Activated CD4-positive, CD25-positive, alpha-beta regulatory T cell treated with anti-CD3 and anti-CD28 coated beads, Interleukin-2, amount 50 U/mL, for 72 hours (primary cell): ENCODE results near the gene NCAPG2.
A peak's percentile ranks its signal among the peaks of the same experiment; 100 is the strongest.
"Not testable (repeated sequence)": the region's sequence is repeated elsewhere in the genome, so short reads cannot be mapped to it uniquely, and the experiment has no call there.

Source experiments
- DNase-seq: peaks from one replicate; pipeline ENCODE4 v3.0.0; 2021

NCAPG2 gene

DNA sequence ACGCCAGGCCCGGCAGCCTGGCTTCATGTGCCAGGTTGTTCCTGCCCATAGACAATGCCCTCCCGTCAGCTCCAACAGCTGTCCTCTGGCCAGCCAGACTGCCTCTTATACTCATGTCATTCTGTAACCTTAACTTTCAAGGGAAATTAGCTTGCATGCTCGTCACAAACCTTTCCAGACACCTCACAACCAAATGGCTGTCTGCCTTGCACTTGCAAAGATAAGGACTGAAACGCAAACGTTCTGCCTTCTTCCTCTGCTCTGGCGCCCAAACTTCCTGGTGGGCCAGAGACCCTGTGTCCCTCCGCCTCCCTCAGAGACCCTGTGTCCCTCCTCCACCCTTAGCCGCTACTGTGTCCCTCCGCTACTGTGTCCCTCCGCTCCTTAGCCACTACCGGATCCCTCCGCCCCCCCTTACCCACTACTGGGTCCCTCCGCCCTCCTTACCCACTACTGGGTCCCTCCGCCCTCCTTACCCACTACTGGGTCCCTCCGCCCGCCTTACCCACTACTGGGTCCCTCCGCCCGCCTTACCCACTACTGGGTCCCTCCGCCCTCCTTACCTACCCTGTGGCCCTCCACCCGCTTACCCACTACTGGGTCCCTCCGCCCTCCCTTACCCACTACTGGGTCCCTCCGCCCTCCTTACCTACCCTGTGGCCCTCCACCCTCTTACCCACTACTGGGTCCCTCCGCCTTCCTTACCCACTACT is 37.5 kb downstream of the NCAPG2 start:
- not testable (repeated sequence) for DNase-seq

DNA sequence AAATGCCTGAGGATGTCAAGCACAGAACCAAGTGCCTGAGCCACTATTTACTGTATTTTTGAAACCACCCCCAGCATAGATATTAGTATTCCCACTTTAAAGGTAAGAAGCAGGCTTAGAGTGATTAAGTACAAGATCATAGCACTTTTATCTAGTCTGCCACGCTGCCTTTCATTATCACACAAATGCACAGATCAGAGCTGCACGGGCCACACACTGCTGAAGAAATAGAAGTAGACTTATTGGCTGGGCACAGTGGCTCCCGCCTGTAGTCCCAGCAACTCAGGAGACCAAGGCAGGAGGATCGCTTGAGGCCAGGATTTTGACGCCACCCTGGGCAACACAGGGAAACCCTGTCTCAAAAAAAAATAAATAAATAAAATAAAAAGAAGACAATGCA is 38.2 kb downstream of the NCAPG2 start:
- no peak for DNase-seq

DNA sequence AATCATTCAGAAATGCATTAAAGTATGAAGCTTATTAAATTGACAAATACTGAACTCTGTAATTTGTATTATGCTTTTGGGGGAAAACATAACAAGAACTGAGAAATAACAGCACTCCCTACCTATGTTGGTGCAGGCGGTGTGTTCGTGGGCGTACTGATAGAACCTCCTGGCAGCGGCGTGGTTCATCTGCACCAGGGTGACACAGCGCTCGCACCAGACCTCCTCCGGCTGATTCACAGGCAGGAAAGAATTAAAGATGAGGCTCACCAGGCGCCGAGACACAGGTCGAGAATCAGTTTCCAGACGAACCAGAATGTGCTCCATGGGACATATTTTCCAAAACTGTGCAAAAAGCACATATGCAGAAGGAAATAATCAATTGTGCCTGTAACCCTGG is 40.2 kb downstream of the NCAPG2 start:
- DNase-seq, result no peak

DNA sequence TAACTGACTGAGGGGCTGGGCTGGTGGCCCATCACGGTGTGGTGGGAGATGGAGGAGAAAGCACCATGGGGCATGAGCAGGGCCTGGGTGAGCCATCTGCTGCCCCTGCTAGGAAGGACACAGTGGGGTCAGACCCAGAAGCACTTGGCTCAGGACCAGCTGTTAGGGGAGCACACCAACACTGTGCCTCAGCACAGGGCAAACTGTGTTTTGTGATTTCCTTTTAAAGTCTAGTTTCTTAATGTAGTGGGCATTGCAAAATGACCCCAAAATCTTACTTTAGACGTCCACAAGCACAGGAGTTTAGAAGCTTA is 41.2 kb downstream of the NCAPG2 start:
- DNase-seq, result no peak

DNA sequence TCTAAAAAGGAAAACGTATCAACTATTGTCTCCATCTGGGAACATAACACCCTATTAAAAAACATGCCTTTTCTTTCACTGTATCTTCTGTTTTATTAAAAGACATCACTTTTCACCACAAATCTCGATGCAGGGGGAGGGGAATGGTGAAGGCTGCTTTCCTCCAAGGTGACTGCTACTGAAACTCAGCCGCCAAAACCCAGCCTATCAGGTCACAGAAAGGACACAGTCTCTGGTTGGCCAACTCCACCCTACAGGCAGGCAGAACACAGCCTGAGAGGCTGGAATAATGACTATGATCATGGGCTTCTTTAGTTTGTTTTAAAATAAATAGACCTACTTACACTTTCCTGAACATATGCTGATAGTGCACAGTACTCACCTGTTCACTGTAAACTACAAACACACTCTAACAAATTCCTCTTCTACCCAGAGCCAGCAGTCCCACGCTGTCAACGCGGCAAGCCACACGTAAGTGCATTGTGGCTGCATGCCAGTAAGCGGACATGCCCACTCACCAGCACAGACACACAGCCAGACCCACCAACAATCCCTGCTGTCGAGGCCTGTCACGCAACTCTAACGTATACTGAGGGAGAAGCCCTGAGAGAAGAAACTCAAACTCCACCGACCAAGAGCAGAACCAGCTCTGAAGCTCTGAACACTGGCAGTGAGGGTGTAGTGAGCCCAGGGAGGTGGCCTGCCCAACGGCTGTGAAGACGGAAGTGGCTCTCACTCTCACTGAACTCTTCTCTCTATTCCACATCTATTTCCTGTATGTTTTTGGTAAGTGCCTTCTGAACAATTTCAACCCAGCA is 41.8 kb downstream of the NCAPG2 start:
- DNase-seq, result no peak

DNA sequence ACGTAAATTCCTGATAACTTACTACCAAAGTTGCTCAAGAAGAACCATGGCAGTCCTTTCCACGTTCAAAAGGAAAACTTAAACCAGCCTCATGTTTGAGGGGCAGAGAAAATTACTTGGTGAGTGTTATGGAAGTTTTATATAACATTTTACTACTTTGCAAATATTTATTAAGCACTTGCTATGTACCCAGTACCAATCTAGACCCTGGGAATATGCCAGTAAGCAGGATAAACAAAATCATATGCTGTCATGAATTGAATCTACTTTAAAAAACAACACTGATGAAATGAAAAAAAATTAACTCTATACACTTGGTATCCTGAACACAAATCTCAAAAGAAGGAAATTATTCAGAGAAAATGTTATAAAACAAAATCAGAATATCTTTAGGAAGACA is 46.1 kb downstream of the NCAPG2 start:
- DNase-seq, result no peak

DNA sequence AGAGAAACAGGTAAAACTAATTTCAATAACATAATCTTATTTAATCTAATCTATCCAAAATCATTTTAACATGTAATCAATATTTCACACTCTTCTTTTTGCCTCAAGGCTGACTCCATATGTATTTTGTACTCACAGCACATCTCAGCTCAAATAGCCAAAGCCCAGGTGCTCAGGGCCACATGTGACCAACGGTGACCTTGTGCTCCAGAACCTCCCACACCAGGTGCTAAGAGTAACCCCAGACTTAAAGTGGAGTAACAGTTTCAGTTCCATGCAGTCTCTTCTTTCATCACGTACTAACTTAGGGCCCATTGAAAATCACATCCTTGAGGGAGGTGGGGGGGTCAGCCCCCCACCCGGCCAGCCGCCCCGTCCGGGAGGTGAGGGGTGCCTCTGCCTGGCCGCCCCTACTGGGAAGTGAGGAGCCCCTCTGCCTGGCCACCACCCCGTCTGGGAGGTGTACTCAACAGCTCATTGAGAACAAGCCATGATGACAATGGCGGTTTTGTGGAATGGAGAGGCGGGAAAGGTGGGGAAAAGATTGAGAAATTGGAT is 47.3 kb downstream of the NCAPG2 start:
- no peak for DNase-seq

DNA sequence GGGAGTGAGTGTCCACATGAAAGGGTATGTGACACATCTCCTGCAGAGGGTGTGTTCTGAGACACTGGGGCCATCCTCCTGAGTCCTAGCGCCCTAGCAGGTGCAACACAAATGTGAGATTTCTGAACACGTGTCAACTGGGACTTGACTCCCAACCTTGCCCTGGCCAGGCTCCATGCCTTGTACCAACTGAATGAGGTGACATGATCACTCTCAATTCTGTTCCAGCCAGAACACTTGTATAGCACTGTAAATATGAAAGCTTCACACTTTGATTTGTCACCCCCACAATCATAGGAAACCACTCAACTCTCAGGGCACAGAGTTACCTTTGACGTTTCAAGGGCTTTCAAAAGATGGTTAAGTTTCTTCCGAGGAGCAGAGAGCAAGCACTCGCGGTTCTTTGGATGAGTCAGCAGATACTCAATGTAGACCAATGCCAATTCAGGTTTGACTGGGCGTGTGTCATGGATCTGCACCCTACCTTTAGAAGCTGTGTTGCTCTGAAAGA is 48.6 kb downstream of the NCAPG2 start:
- peak; percentile 42 for DNase-seq

DNA sequence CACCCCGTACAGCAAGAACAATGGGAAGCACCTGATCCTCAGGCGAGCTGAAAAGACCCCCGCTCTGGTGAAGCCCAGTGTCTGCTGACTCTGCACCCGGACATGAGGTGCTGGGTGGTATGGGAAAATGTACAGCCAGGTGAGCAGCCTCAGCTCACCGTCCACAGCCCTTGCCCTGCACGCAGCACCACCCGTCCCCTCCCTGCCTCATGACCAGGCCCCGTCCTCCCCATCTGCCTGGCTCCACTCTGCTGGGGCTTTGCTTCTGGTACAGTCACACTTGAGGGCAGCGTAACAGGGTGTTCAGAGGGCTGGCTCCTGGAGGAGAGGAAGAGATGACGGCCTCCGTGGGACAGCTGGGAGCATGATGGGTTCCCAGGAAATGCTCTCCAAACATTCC is 49.1 kb downstream of the NCAPG2 start:
- no peak for DNase-seq

DNA sequence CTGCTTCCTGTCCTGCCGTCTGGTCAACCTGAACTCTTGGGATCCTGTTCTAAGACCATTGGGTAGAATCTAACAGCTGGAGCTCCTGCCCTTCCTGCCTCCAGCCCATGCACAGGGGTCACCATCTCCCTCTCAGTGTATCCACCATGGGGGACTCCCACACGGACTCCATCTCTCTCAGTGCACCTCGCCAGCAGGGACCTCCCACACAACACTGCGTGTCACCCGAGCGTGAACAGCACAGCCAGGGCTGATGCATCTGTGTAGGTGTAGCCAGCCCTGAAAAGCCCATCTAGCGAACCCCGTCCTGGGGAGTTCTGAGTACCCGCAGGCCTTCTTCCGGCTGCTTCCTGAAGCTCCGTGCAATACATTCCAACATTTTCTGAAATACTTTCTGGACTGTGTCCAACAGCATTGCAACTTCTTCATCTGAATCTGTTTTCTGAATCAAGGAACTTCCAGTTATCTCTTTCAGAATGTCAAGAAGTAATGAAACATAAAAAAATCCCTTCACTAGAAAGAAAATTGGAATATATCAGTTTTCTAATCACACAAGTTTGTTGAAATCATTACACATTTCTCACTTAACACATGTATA is 52.5 kb downstream of the NCAPG2 start:
- no peak for DNase-seq

DNA sequence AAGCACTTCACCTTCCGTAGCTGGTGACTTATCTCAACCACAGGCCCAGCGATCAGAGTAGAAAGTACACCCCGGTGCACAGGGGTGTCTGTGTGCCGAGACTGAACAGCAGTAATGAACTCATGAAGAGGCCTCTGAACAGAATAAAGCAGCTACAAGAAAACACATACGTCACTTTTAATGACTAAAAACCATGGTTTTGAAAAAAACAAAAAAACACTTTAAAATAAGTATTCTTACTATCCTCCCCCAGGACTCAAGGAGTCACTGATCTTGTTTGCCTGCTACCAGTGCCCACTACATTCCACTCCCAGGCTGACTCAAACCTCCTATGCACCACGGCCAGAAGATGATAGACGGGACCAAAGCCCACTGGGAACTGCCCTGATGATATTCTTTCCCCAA is 53.8 kb downstream of the NCAPG2 start:
- no peak for DNase-seq

DNA sequence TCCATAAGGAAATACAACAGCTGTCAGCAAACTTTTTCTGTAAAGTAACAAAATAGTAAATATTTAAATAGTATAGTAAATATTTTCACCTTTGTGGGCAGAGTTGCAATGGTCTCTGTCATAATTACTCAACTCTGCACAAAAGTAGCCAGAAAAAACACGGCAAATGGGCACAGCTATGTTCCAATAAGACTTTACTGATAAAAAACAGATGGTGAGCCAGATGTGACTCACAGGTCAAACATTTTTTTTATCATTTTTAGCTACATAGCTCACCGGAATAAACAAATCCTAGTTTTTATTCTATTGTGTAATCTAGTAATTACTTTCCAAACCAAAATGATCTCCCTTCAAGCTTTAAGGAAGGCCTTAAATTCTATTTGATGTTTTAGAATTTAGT is 55.3 kb downstream of the NCAPG2 start:
- no peak for DNase-seq

DNA sequence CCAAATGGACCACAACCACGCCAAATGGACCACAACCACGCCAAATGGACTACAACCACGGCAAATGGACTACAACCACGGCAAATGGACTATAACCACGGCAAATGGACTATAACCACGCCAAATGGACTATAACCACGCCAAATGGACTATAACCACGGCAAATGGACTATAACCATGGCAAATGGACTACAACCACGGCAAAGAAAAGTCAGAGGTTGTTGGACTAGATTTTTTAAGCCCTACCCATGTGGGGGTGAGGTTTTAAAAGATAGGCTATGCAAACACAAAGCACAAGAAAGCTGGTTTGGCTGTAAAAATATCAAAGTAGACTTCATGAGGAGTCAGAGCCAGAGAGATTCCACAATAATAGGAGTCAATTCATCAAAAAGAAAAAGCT is 55.8 kb downstream of the NCAPG2 start:
- no peak for DNase-seq

DNA sequence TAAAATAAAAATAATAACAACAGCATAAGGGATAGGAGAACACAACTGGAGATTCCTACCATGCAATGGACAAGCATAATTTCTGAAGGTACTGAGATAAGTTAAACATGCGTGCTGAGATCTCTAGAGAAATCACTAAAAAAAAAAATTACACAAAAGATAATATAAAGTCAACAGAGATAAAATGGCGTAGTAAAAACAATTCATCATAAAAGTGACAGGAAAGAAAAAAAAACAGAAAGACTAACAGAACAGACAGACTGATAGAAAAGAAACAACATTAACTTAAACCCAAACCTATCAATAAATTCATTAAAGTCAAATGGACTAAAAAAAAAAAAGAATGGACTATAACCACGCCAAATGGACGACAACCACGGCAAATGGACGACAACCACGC is 56.4 kb downstream of the NCAPG2 start:
- DNase-seq, result no peak

DNA sequence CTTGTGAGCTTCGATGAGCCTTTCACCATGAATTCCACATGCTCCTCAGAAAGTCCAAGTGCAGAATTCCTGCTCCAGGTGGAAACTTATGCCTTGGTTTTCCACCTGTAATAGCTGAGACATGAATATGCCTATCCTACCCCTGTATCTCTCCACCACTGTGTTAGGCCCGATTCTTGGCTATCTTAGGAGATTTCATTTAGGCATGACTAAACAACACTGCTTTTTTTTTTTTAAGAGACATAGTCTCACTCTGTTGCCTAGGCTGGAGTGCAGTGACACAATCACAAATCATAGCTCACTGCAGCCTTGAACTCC is 57.2 kb downstream of the NCAPG2 start:
- DNase-seq, result no peak

DNA sequence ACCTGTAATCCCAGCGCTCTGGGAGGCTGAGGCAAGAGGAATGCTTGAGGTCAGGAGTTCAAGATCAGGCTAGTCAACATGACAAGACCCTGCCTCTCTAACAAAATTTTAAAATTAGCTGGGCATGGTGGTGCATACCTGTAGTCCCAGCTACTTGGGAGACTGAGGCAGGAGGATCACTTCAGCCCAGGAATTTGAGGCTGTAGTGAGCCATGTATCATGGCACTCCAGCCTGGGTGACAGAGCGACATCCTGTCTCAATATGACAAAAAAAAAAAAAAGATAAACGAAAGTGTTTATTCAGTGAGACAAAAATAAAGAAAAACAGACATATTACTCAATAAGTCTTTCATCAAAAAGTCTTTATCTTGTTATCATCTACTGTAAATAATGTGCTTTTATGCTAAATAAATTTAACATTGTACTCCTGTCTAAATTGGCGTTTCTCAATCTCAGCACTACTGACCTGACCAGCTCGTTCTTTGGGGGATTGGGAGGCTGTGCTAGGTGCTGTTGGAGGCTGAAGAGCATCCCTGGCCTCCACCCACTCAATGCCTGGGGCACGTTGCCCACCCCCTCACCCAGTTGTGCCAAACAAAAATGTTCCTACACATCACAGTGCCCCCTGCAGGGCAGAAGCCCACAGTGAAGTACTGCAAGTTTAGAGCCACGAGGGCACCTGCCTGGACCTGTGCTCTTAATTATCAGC is 57.7 kb downstream of the NCAPG2 start:
- no peak for DNase-seq

DNA sequence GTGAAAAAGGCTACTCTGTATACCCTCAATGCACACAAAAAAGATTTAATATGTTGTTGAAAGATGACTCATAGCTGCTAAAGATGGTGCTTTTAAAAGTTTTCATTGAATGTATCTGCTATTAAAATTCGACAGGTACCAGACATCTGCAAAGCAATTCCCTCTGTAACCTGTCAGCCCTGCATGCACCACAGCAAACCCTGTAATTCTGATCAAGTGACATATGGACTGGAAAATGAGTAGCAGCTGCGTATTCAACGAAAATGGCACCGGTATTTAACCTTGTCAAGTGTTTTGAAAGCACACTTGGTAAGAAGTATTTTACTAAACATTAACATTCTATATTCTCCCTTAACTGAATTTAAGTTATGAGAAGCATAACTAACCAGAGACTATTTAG is 58.8 kb downstream of the NCAPG2 start:
- no peak for DNase-seq

DNA sequence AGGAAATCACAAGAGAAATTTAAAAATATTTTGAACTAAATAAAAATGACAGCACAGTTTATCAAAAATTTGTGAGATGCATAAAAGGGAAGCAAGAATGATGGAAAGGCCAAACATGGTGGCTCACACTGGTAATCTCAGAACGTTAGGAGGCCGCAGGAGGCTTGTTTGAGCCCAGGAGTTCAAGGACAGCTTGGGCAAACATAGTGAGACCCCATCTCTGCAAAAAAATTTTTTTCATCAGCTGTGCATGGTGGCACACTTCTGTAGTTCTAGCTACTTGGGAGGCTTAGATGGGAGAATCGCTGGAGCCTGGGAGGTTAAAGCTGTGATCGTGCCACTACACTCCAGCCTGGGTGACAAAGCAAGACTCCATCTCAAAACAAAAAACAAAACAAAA is 62.5 kb downstream of the NCAPG2 start:
- no peak for DNase-seq

DNA sequence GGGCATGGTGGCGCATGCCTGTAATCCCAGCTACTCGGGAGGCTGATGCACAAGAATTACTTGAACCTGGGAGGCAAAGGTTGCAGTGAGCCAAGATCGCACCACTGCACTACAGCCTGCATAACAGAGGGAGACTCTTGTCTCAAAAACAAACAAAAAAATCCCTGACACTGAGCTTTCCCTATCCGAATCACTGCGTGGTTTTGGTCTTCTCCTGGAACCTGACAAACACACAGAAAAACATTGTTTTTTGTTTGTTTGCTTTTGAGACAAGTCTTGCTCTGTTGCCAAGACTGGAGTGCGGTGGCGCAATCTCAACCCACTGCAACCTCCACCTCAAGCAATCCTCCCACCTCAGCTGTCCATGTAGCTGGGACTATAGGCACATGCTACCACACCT is 66.6 kb downstream of the NCAPG2 start:
- DNase-seq, result no peak

DNA sequence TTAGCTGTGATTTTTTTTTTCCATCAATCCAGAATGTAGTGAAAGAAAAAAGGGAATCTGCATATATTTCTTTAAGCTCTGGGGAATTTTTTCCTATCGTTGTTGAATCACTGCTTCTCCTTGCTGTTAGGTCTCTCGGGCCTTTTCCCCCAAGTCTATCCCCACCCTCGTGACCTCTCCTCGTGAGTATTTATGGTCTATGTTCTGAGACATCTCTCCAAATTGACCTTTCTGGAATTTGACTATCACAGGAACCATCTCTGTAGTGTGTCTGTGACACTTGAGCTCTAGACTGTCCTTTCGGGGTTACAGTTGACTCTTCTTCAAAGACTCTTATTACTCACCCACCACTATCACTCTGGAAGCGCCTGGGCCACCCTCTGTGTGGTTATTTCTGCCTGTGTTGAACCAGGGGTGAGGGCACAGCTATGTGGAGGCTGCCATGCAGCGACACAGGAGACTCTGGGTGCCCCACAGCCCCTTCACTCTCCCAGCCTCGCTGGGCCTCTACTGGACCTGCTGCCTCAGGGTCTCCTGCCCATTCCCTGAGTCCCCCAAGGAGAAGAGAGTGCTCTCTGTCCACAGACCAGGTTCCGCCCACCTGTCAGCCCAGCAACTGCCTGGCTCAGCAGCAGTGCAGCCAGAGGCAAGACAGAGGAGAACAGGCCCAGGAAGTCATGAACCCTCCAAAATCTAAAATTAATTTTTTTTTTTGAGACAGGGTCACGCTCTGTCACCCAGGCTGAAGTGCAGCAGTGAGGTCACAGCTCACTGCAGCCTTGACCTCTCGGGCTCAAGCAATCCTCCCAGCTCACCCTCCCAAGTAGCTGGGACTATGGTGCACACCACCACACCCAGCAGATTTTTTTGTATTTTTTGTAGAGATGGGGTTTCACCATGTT is 71.3 kb downstream of the NCAPG2 start:
- no peak for DNase-seq

DNA sequence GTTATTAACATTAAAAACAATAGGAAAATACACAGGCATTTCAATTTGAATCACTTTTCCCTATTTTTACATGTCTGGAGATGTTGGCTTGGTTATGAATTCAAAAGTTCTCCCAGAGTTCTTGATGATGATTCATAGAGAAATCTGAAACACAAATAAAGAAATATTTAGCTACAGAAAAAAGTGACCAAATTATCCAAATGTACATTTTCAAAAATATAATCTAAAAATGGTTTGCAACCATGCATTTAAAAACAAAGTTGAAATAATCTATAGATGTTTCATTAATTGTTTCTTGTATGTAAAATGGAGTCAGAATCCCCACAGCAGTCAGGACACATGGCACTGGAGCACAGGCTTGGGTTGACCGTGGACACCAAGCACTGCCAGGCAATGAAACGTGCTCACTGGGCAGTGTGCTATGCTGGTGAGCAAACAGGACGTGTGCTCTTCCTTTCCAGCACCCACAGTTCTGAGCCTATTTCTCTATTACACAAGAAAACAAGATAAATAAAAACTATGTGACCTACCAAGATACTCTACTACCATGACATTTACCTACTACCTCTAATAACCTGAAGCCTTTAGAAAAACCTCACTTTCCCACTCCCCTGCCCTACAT is 72.9 kb downstream of the NCAPG2 start:
- no peak for DNase-seq

DNA sequence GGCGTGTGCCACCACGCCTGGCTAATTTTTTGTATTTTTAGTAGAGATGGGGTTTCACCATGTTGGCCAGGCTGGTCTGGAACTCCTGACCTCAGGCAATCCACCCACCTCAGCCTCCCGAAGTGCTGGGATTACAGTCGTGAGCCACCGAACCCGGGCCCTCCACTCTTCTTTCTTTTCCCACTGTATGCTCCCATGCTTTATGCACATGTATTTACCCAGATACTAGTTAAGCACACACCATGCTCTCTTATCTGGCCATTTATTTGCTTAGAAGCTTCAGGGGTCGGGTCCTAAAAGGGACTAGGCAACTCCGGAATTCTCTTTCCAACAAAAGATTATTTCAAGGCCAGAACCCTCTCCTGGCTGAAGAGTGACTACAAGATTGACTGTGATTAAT is 78.3 kb downstream of the NCAPG2 start:
- not testable (repeated sequence) for DNase-seq
